SK-N-SH treated with all-trans-retinoic acid at 6 μM for 48 hours (cell line): ENCODE data around the gene ABCC9.

Experiments
- ARNTL ChIP-seq: fragments of 450-650 bp; formaldehyde crosslinking; IDR thresholded peaks from 2 replicates; pipeline ENCODE4 v1.5.0; 2020; ENCODE audit warnings: low read depth, mild to moderate bottlenecking, moderate library complexity, borderline replicate concordance
- GLIS3 ChIP-seq: fragments of 250-450 bp; sonication (Bioruptor Pico); IDR thresholded peaks from 2 replicates; pipeline ENCODE4 v1.5.0; 2020; ENCODE audit warnings: mild to moderate bottlenecking, moderate library complexity
- ISL1 ChIP-seq: fragments of 250-450 bp; sonication (Bioruptor Pico); IDR thresholded peaks from 2 replicates; pipeline ENCODE4 v2.1.2; 2022; ENCODE audit warnings: mild to moderate bottlenecking, moderate library complexity
- PATZ1 ChIP-seq: fragments of 250-450 bp; sonication (Bioruptor Pico); IDR thresholded peaks from 2 replicates; pipeline ENCODE4 v1.8.0; 2020; ENCODE audit warnings: mild to moderate bottlenecking, moderate library complexity, borderline replicate concordance
- RARB ChIP-seq: fragments of 250-450 bp; sonication (Bioruptor Pico); IDR thresholded peaks from 2 replicates; pipeline ENCODE4 v1.8.0; 2021; ENCODE audit warnings: mild to moderate bottlenecking, moderate library complexity
- TCF4 ChIP-seq: fragments of 250-450 bp; sonication (Bioruptor Pico); IDR thresholded peaks from 2 replicates; pipeline ENCODE4 v1.8.0; 2021; ENCODE audit warnings: mild to moderate bottlenecking, moderate library complexity, borderline replicate concordance
- ZC3H10 ChIP-seq: fragments of 250-450 bp; sonication (Bioruptor Pico); IDR thresholded peaks from 2 replicates; pipeline ENCODE4 v1.5.1; 2021; ENCODE audit warnings: mild to moderate bottlenecking, moderate library complexity
- ZNF565 ChIP-seq: fragments of 450-650 bp; formaldehyde crosslinking; conservative IDR thresholded peaks from 2 replicates; pipeline ENCODE4 v1.5.0; 2020; ENCODE audit warnings: low read depth, mild to moderate bottlenecking, moderate library complexity
- ZNF70 ChIP-seq: fragments of 450-650 bp; formaldehyde crosslinking; IDR thresholded peaks from 2 replicates; pipeline ENCODE4 v1.5.0; 2020; ENCODE audit warnings: mild to moderate bottlenecking, moderate library complexity
- ZNF8 ChIP-seq: fragments of 450-650 bp; formaldehyde crosslinking; IDR thresholded peaks from 2 replicates; pipeline ENCODE4 v1.5.0; 2020; ENCODE audit warnings: mild to moderate bottlenecking, moderate library complexity

GRCh38 chr12:21962821-21963220 lies 21.6 kb upstream of the ABCC9 start:
- TF ChIP-seq ZNF565 (CRISPR knock-in tag) = no peak
- TF ChIP-seq ARNTL (CRISPR knock-in tag) = no peak
- TF ChIP-seq ZNF8 = no peak
- TF ChIP-seq ISL1 = no peak
- no peak for TF ChIP-seq PATZ1 (CRISPR knock-in tag)
- no peak for TF ChIP-seq ZNF70 (CRISPR knock-in tag)
- TF ChIP-seq GLIS3 = no peak
- TF ChIP-seq RARB = no peak
- TF ChIP-seq TCF4 (CRISPR knock-in tag) = no peak
- no peak for TF ChIP-seq ZC3H10 (CRISPR knock-in tag)
